H9 (cell line): ENCODE results near the gene BCAS1. TPM values are rescaled to one million over a fixed set of nuclear protein-coding genes. Genes with fewer than 3 reads are reported as not detected.

Experiments
- DNase-seq: peaks from one replicate; pipeline ENCODE4 v3.0.0-alpha.2; 2017
- H2AFZ ChIP-seq: one replicate; pipeline ENCODE4 v1.6.1; 2013; ENCODE audit warnings: mild to moderate bottlenecking, low read length, control low read depth, moderate library complexity
- H2AK5ac ChIP-seq: 2 replicates; pipeline ENCODE4 v1.6.1; 2013; ENCODE audit warnings: low read length, control low read depth, mixed read lengths; ENCODE audit not compliant: insufficient read length
- H2BK120ac ChIP-seq: one replicate; pipeline ENCODE4 v1.6.1; 2013; ENCODE audit warnings: low read depth, mild to moderate bottlenecking, low read length, control low read depth, inconsistent platforms; ENCODE audit not compliant: poor library complexity, severe bottlenecking
- H2BK12ac ChIP-seq: 2 replicates; pipeline ENCODE4 v1.6.1; 2013; ENCODE audit warnings: low read length, control low read depth, mixed read lengths, low read depth; ENCODE audit not compliant: insufficient read length
- H2BK15ac ChIP-seq: 2 replicates; pipeline ENCODE4 v1.6.1; 2013; ENCODE audit warnings: low read depth, low read length, control low read depth
- H2BK20ac ChIP-seq: one replicate; pipeline ENCODE4 v1.6.1; 2013; ENCODE audit warnings: low read depth, mild to moderate bottlenecking, low read length, control low read depth, inconsistent platforms; ENCODE audit not compliant: poor library complexity, severe bottlenecking
- H2BK5ac ChIP-seq: 2 replicates; pipeline ENCODE4 v1.6.1; 2013; ENCODE audit warnings: low read length, control low read depth, mixed read lengths; ENCODE audit not compliant: insufficient read length
- H3K14ac ChIP-seq: 2 replicates; pipeline ENCODE4 v1.6.1; 2013; ENCODE audit warnings: low read length, control low read depth; ENCODE audit not compliant: insufficient read depth
- H3K18ac ChIP-seq: 2 replicates; pipeline ENCODE4 v1.6.1; 2013; ENCODE audit warnings: low read depth, mild to moderate bottlenecking, mixed read lengths, low read length, control low read depth; ENCODE audit not compliant: insufficient read length
- H3K23ac ChIP-seq: 2 replicates; pipeline ENCODE4 v1.6.1; 2013; ENCODE audit warnings: low read length, control low read depth, mixed read lengths, low read depth; ENCODE audit not compliant: insufficient read length
- H3K23me2 ChIP-seq: 2 replicates; pipeline ENCODE4 v1.6.1; 2013; ENCODE audit warnings: low read depth, mild to moderate bottlenecking, mixed read lengths, low read length, control low read depth; ENCODE audit not compliant: insufficient read length, poor library complexity, severe bottlenecking
- H3K27ac ChIP-seq: 2 replicates; pipeline ENCODE4 v1.5.1; 2013; ENCODE audit warnings: low read length, control low read depth, mixed read lengths, low read depth; ENCODE audit not compliant: insufficient read length
- H3K27me3 ChIP-seq: 2 replicates; pipeline ENCODE4 v1.6.1; 2013; ENCODE audit warnings: low read length, control low read depth, inconsistent platforms; ENCODE audit not compliant: insufficient read depth
- H3K4ac ChIP-seq: 2 replicates; pipeline ENCODE4 v1.6.1; 2013; ENCODE audit warnings: low read depth, mild to moderate bottlenecking, control low read depth, inconsistent platforms, low read length, moderate library complexity
- H3K4me1 ChIP-seq: 2 replicates; pipeline ENCODE4 v1.6.1; 2013; ENCODE audit warnings: low read length, control low read depth, inconsistent platforms; ENCODE audit not compliant: insufficient read depth
- H3K4me2 ChIP-seq: 2 replicates; pipeline ENCODE4 v1.6.1; 2013; ENCODE audit warnings: low read length, control low read depth, mixed read lengths; ENCODE audit not compliant: insufficient read length, insufficient read depth
- H3K56ac ChIP-seq: 2 replicates; pipeline ENCODE4 v1.6.1; 2013; ENCODE audit warnings: low read depth, mild to moderate bottlenecking, mixed read lengths, low read length, control low read depth; ENCODE audit not compliant: insufficient read length
- H3K79me1 ChIP-seq: 2 replicates; pipeline ENCODE4 v1.6.1; 2013; ENCODE audit warnings: low read depth, mild to moderate bottlenecking, moderate library complexity, low read length, control low read depth, inconsistent platforms; ENCODE audit not compliant: insufficient read depth, poor library complexity, severe bottlenecking
- H3K79me2 ChIP-seq: 2 replicates; pipeline ENCODE4 v1.6.1; 2013; ENCODE audit warnings: low read length, control low read depth, inconsistent platforms; ENCODE audit not compliant: insufficient read depth
- H3K9ac ChIP-seq: 2 replicates; pipeline ENCODE4 v1.6.1; 2013; ENCODE audit warnings: low read length, control low read depth, mixed read lengths; ENCODE audit not compliant: insufficient read length; ENCODE audit errors: extremely low read depth
- H3K9me3 ChIP-seq: one replicate; pipeline ENCODE4 v1.6.1; 2013; ENCODE audit warnings: low read depth, low read length, inconsistent platforms; ENCODE audit not compliant: control insufficient read depth
- H3T11ph ChIP-seq: one replicate; pipeline ENCODE4 v1.6.1; 2013; ENCODE audit warnings: mild to moderate bottlenecking, low read length, control low read depth, inconsistent platforms
- H4K20me1 ChIP-seq: one replicate; pipeline ENCODE4 v1.6.1; 2013; ENCODE audit not compliant: control insufficient read depth, insufficient read length, insufficient read depth
- H4K5ac ChIP-seq: 2 replicates; pipeline ENCODE4 v1.6.1; 2013; ENCODE audit warnings: low read depth, mild to moderate bottlenecking, mixed read lengths, low read length, control low read depth; ENCODE audit not compliant: insufficient read length
- H4K8ac ChIP-seq: replicated peaks from 2 replicates; pipeline ENCODE4 v1.6.1; 2013; ENCODE audit warnings: low read length, control low read depth, mixed read lengths, low read depth; ENCODE audit not compliant: insufficient read length
- H4K91ac ChIP-seq: 2 replicates; pipeline ENCODE4 v1.6.1; 2013; ENCODE audit warnings: low read depth, mild to moderate bottlenecking, moderate library complexity, mixed read lengths, low read length, control low read depth; ENCODE audit not compliant: insufficient read length
- H3K27ac Mint-ChIP-seq, 3 experiments: 2 replicates in 2 of 3; 3 replicates in 1 of 3; pipeline ENCODE4 v1.8.0; 2020 to 2021; ENCODE audit warnings: mixed read lengths in 3 of 3, mild to moderate bottlenecking in 1 of 3, moderate library complexity in 1 of 3
- H3K27me3 Mint-ChIP-seq: 2 replicates; pipeline ENCODE4 v1.8.0; 2021; ENCODE audit warnings: low read depth, mild to moderate bottlenecking, moderate library complexity, mixed read lengths
- H3K36me3 Mint-ChIP-seq, 3 experiments: 2 replicates in 2 of 3; 3 replicates in 1 of 3; pipeline ENCODE4 v1.8.0; 2020 to 2021; ENCODE audit warnings: low read depth in 3 of 3, mixed read lengths in 3 of 3; ENCODE audit not compliant: insufficient read depth in 1 of 3
- H3K4me1 Mint-ChIP-seq, 2 experiments: 2 replicates each; pipeline ENCODE4 v1.8.0; 2020; ENCODE audit warnings: mixed read lengths in 2 of 2
- H3K4me3 Mint-ChIP-seq, 2 experiments: 2 replicates in 1 of 2; 3 replicates in 1 of 2; pipeline ENCODE4 v1.8.0; 2020 to 2021; ENCODE audit warnings: mild to moderate bottlenecking in 2 of 2, mixed read lengths in 2 of 2, moderate library complexity in 1 of 2
- H3K9me3 Mint-ChIP-seq, 2 experiments: 2 replicates in 1 of 2; 3 replicates in 1 of 2; pipeline ENCODE4 v1.8.0; 2020; ENCODE audit warnings: mild to moderate bottlenecking in 2 of 2, mixed read lengths in 2 of 2, moderate library complexity in 1 of 2
- CTCF ChIP-seq: fragments of 200-600 bp; sonication (generic); conservative IDR thresholded peaks from 3 replicates; pipeline ENCODE4 v1.8.0; 2021; ENCODE audit warnings: antibody characterized with exemption, mild to moderate bottlenecking
- WGBS: extraction: QIAGEN DNeasy Blood & Tissue Kit; methylation state at CpG from one replicate; pipeline ENCODE4 v1.1.7; 2013; ENCODE audit warnings: missing lambda C conversion rate, low lambda C conversion rate, mixed read lengths; ENCODE audit not compliant: insufficient read length; ENCODE audit errors: extremely low coverage; 5-methylcytosine and 5-hydroxymethylcytosine counted together
- total RNA-seq: library from RNA; stranded (reverse); gene quantifications from 2 replicates; pipeline ENCODE4 v1.2.1, GENCODE V29; 2021

The BCAS1 gene
- total RNA-seq, 1 experiment from 2014 or later = 0.15 TPM

GRCh38 chr20:54027704-54028103 lies 42.7 kb downstream of the BCAS1 start:
- H3K36me3 Mint-ChIP-seq = no peaks in the 10 kb centered on the region
- no peak overlapping the region for H2BK120ac ChIP-seq
- WGBS = no CpG with 5 or more reads among the region's 4 CpGs

More at GRCh38 chr20:54027704-54028103, 42.7 kb downstream of the BCAS1 start:
- Mint-ChIP-seq H3K9me3 (no peaks in the 10 kb centered on the region), H3K27me3 (0 out of 2 replicates have a peak, but pooled peaks cover 2% of the 10 kb centered on the region), H3K27ac (no peak overlapping the region), H3K4me3 (no peak overlapping the region), H3K4me1 (peaks cover 7 to 17% of the 10 kb centered on the region in 2 experiments; a peak in 2 of 4 replicates)
- Histone ChIP-seq H3K18ac (no peak overlapping the region), H4K5ac (no peak overlapping the region), H2AK5ac (no peak overlapping the region), H3K27me3 (no peaks in the 10 kb centered on the region), H3K14ac (no peak overlapping the region), H3K9ac (no peak overlapping the region), H3K4ac (no peak overlapping the region), H2BK12ac (no peak overlapping the region), H4K20me1 (no peaks in the 10 kb centered on the region), H3K23ac (no peak overlapping the region), H3K23me2 (no peaks in the 10 kb centered on the region), H3T11ph (no peak overlapping the region), H3K9me3 (no peaks in the 10 kb centered on the region), H2BK5ac (no peak overlapping the region), H3K79me2 (no peaks in the 10 kb centered on the region), H3K79me1 (no peaks in the 10 kb centered on the region), H4K91ac (no peak overlapping the region), H2AFZ (no peak overlapping the region), H2BK15ac (no peak overlapping the region), H4K8ac (no peak overlapping the region), H3K27ac (no peak overlapping the region), H3K56ac (no peak overlapping the region), H3K4me2 (no peak overlapping the region), H2BK20ac (no peak overlapping the region), H3K4me1 (no peaks in the 10 kb centered on the region; the same call in 1 of the 2 replicates)
- TF ChIP-seq CTCF = no peak
- no peak for DNase-seq
